Sigmoid colon (tissue), 4 donors: ENCODE measurements around the gene SPON1.

Experiments used
- CTCF ChIP-seq, 4 experiments: fragments of 450-650 bp in 3 of 4; fragments of 200-600 bp in 1 of 4; IDR thresholded peaks; one replicate each; pipeline ENCODE4 v1.5.1; 2016 to 2019; ENCODE audit warnings: antibody characterized with exemption in 4 of 4, mild to moderate bottlenecking in 3 of 4, moderate library complexity in 2 of 4
- EP300 ChIP-seq, 4 donors: sonication (generic); formaldehyde crosslinking; IDR thresholded peaks; one replicate each; pipeline ENCODE4 v1.6.1; 2017; ENCODE audit warnings: antibody characterized with exemption in 4 of 4
- POLR2A ChIP-seq, 2 donors: fragments of 450-650 bp; IDR thresholded peaks; one replicate each; pipeline ENCODE4 v1.6.1; 2016; ENCODE audit warnings: antibody characterized with exemption in 2 of 2, mild to moderate bottlenecking in 2 of 2, moderate library complexity in 2 of 2
- POLR2AphosphoS5 ChIP-seq, 4 donors: sonication (generic); formaldehyde crosslinking; IDR thresholded peaks; one replicate each; pipeline ENCODE4 v1.6.1; 2017; ENCODE audit warnings: antibody characterized with exemption in 4 of 4

- no peak for TF ChIP-seq CTCF (IDR thresholded peaks at IDR 0.05)
- no peak for TF ChIP-seq POLR2A (IDR thresholded peaks at IDR 0.05)
- TF ChIP-seq EP300 (IDR thresholded peaks at IDR 0.05) = no peak
- no peak for TF ChIP-seq POLR2AphosphoS5 (IDR thresholded peaks at IDR 0.05)
Measured at GRCh38 chr11:14094481-14095037, 132.0 kb downstream of the SPON1 start.
